Measurements from ENCODE around the gene B4GALNT4.
A peak's percentile ranks its signal among the peaks of the same experiment; 100 is the strongest.
"Not testable (repeated sequence)": the region's sequence is repeated elsewhere in the genome, so short reads cannot be mapped to it uniquely, and the experiment has no call there.

Gene B4GALNT4

GRCh38 chr11:360326-361280 is 8.7 kb upstream of the B4GALNT4 start:
- no peak for DNase-seq

GRCh38 chr11:362642-363442 is 6.5 kb upstream of the B4GALNT4 start:
- no peak for DNase-seq

- not testable (repeated sequence) for DNase-seq
Observed at GRCh38 chr11:363443-363805, 5.9 kb upstream of the B4GALNT4 start.

DNA sequence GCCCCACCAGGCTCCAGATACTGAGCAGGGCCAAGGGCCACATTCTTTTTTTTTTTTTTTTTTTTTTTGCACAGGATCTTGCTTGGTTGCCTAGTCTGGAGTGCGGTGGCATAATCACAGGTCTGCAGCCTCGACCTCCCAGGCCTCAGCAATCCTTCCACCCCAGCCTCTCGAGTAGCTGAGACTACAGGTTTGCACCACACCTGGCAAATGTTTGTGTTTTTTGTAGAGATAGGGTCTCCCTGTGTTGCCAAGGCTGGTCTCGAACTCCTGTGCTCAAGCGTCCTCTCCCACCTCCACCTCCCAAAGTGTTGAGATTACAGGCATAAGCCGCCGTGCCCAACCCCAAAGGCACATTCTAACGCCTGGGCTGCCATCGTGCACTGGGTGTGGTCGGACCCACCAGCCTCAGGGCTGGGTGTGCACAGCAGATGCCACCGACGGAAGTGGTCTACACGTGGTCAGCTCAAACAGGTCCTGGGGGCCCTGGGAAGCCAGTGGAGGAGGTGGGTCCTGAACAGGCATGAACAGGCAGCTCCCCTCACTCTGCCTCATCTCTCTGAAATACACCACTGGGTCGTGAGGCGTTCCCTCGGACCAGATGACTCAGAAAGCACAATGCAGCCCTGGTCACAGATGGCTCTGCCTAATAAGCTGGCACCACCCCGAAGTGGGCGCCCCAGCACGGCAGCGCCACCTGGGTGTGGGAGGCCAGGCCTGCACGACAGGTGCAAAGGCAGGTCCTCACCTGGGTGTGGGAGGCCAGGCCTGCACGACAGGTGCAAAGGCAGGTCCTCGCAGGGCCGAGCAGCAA is 5.1 kb upstream of the B4GALNT4 start:
- DNase-seq: no peak

DNA sequence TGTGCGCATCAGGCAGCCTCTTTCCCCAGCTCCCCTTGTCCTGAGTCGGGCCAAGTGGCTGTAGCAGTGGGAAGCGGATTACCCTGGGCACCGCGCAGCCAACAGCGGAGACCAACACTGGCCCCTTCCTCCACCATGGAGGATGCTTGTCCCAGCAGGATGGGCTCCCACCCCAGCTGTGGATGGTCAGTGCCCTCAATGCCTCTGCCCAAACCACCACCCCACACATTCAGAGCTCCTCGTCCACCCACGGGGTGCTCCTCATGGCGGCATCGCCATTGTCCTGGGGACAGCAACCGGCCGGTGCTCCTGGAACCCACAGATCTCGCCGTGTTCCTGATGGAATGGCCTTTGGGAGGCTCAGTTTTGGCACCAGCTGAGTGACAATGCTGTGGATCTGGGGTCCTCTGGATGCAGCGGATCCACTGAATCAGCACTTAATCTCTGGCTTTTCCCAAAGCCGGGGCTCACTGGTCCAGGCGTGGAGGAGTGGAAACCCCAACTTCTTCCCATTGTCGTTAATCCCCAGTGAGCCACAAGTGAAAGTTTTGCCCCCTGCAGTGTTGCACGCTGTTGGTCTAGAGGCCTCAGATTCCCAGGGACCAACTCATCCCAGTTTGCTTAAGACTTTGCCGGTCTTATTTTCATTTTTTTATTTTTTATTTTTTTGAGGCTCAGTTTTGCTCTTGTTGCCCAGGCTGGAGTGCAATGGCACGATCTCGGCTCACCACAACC is 4.1 kb upstream of the B4GALNT4 start:
- no peak for DNase-seq

DNA sequence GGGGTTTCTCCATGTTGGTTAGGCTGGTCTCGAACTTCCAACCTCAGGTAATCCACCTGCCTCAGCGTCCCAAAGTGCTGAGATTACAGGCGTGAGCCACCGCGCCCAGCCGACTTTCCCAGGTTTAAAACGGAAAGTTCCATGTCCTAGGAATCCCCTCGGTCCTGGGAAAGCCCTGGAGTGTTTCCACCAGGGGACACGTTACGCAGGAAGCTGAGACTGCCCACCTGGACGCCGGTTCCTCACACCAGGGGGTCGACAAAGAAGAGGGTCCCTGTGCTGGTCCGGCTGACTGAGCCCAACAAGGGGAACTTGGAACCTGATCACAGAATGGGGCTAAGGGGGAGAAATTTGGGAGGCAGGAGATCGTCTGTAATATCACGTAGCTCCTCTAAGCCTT is 3.5 kb upstream of the B4GALNT4 start:
- DNase-seq: no peak

- peak; percentile 39 for DNase-seq
Observed at GRCh38 chr11:367956-368413, 1.3 kb upstream of the B4GALNT4 start.

GRCh38 chr11:368414-369335 is 624 bp upstream of the B4GALNT4 start:
- DNase-seq: peak; percentile 70

DNA sequence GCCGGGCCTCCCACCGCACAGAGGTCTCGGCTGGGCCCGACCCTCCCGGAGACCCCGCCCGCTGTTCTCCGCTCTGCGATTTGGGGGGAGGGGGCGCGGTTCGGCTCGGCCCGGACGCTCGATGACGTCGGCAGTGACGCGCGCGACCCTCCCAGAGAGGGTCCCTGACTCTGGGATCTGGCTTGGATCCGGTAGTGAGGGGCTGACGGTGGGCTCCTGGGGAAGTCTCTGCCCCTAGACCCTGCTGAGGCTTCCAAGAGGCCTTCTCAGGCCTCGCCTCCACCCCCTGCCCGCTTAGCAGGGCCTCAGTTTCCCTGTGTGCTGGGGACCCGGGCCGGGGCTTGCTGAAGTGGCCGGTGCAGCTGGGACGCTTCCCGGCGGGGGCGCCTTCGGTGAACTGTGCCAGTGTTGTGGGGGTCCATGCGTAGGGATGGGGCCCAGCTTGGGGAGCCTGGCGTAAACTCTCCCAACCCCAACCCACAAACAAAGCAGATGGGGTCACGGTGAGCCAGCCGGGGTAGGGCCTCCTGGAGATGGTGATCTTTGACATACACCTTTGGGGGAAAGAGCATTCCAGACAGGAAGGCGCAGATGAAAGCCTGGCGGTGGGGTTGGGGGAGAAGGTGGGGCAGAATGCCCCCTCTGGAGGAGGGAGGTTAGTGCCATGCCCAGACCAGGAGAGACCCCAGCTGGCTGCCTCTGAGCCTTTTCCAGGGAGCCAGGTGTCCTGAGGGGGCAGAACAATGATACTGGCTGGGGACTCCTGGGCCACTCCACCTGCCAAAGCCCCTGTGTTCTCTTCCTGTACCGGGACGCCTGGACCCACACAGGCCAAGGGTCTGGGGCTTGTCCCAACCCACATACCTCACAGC is 1.0 kb downstream of the B4GALNT4 start:
- DNase-seq: peak; percentile 82

DNA sequence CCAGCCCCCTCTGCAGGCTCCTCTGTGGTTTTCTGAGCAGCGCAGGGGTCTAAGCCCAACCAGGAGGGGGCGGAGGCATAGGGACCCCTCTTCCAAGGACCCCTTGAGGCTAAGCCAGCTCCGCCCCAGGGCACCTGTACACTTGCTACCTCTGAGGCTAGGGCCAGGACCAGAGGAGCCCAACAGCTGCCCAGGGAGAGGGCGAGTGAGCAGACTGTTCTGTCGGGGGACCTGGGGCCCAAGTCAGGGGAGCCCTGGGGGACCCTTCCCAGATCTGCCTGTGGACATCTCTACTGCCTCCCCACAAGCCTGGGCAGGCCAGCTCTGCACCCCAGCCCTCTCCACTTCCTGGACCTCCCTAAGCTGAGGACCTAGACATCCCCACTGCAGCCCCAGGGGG is 1.8 kb downstream of the B4GALNT4 start:
- DNase-seq: no peak

GRCh38 chr11:371716-372590 is 2.7 kb downstream of the B4GALNT4 start:
- DNase-seq: no peak

GRCh38 chr11:372809-373715 is 3.8 kb downstream of the B4GALNT4 start:
- no peak for DNase-seq

- no peak for DNase-seq
Observed at GRCh38 chr11:373716-374551, 4.6 kb downstream of the B4GALNT4 start.

- DNase-seq: no peak
Observed at GRCh38 chr11:375065-376025, 6.0 kb downstream of the B4GALNT4 start.

DNA sequence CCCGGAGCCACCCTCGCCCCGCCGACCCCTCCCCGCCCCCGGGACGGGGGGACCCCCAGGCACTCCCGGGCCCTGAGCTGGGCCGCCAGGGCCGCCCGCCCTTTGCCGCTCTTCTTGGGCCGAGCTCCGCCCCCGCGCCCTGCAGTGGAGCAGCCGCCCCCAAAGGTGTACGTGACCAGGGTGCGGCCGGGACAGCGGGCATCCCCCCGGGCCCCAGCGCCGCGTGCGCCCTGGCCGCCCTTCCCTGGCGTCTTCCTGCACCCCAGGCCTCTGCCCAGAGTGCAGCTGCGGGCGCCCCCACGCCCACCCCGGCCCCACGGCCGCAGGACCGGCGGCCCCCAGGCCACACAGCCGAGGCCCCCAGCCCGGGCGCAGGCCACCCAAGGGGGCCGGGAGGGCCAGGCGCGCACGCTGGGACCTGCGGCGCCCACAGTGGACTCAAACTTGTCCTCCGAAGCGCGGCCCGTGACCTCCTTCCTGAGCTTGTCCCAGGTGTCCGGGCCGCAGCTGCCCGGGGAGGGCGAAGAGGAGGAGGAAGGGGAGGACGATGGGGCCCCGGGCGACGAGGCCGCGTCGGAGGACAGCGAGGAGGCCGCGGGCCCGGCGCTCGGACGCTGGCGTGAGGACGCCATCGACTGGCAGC is 7.4 kb downstream of the B4GALNT4 start:
- no peak for DNase-seq
